Thyroid gland (tissue), 4 donors: ENCODE data around the gene PDE11A. TPM values are rescaled to one million over a fixed set of nuclear protein-coding genes. Genes with fewer than 3 reads are reported as not detected.

Experiments
- DNase-seq, 2 donors: peaks; one replicate each; pipeline ENCODE4 v3.0.0-alpha.2; 2019
- H3K27ac ChIP-seq, 3 donors: fragments of 200-600 bp; sonication (generic); 1 replicate in 2 of 3; 2 replicates in 1 of 3; pipeline ENCODE4 v1.5.1; 2016 to 2019; ENCODE audit warnings: mild to moderate bottlenecking in 1 of 3, moderate library complexity in 1 of 3
- H3K27me3 ChIP-seq: fragments of 200-600 bp; sonication (generic); one replicate; pipeline ENCODE4 v1.5.1; 2019
- H3K36me3 ChIP-seq, 2 donors: fragments of 200-600 bp; sonication (generic); one replicate each; pipeline ENCODE4 v1.5.1; 2016 to 2019
- H3K4me1 ChIP-seq, 2 donors: fragments of 200-600 bp; sonication (generic); one replicate each; pipeline ENCODE4 v1.5.1; 2017 to 2019
- H3K4me3 ChIP-seq, 3 donors: fragments of 200-600 bp; sonication (generic); replicated peaks in 1 of 3; 1 replicate in 2 of 3; 2 replicates in 1 of 3; pipeline ENCODE4 v1.5.1; 2016; ENCODE audit warnings: mild to moderate bottlenecking in 1 of 3
- H3K9me3 ChIP-seq: fragments of 200-600 bp; sonication (generic); one replicate; pipeline ENCODE4 v1.5.1; 2017
- POLR2A ChIP-seq, 2 donors: fragments of 450-650 bp; IDR thresholded peaks; one replicate each; pipeline ENCODE4 v1.6.1; 2017; ENCODE audit warnings: antibody characterized with exemption in 2 of 2, mild to moderate bottlenecking in 2 of 2, moderate library complexity in 1 of 2
- WGBS, 2 donors: methylation state at CpG; one replicate each; pipeline ENCODE4 v1.1.5; 2017; 5-methylcytosine and 5-hydroxymethylcytosine counted together
- intact Hi-C: fragments of 100-400 bp; cut with DNase I; formaldehyde crosslinking; loops from one replicate; pipeline ENCODE4 v1.15.1; 2023
- total RNA-seq, 4 donors: library from RNA; depleted of rRNA; stranded (reverse); fragments of >200 nt; gene quantifications; one replicate each; pipeline ENCODE4 v1.2.3, GENCODE V29; 2016
- TF ChIP-seq, protein P1 (sequence below), 6 experiments: fragments of 200-600 bp in 3 of 6; fragments of 450-650 bp in 3 of 6; sonication (generic) in 3 of 6; IDR thresholded peaks; one replicate each; pipeline ENCODE4 v1.5.1; 2016 to 2019; ENCODE audit warnings: antibody characterized with exemption in 6 of 6, mild to moderate bottlenecking in 2 of 6, inconsistent platforms in 1 of 6, moderate library complexity in 1 of 6

The PDE11A gene
- total RNA-seq, 4 donors from 2014 or later = 2.2 to 4.0 (median 3.0) TPM

DNA sequence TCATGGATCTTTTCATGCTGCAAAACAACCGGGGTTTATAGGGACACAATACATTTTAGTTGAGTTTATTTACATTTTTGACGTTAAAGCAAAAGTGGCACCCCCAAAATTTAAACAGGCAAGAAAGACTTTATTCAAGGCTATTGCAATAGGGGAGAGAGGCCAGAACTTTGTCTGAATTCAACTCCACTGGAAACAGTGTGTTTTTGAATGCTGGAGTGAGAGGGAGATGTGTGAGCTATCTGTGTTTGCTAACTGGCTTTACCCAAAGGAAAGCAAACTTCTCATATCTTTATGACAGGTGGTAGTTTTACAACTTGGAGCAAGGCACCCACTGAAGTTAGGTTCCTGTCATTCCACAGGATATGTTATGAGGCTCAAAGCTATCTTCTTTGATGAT is 472.6 kb downstream of the PDE11A start:
- 88 to 96% methylated on average over 2 of the region's 2 CpGs for WGBS, 2 donors
- no peaks in the 10 kb centered on the region for H3K27me3 ChIP-seq
- intact Hi-C loops = loop anchor here (10.0 kb wide), 1 partner anchor 265 kb away; no protein-coding TSS in a partner anchor
- H3K27ac ChIP-seq = no peak overlapping the region
- H3K4me3 ChIP-seq = no peak overlapping the region
- no peaks in the 10 kb centered on the region for H3K4me1 ChIP-seq
- TF ChIP-seq, protein P1, sequence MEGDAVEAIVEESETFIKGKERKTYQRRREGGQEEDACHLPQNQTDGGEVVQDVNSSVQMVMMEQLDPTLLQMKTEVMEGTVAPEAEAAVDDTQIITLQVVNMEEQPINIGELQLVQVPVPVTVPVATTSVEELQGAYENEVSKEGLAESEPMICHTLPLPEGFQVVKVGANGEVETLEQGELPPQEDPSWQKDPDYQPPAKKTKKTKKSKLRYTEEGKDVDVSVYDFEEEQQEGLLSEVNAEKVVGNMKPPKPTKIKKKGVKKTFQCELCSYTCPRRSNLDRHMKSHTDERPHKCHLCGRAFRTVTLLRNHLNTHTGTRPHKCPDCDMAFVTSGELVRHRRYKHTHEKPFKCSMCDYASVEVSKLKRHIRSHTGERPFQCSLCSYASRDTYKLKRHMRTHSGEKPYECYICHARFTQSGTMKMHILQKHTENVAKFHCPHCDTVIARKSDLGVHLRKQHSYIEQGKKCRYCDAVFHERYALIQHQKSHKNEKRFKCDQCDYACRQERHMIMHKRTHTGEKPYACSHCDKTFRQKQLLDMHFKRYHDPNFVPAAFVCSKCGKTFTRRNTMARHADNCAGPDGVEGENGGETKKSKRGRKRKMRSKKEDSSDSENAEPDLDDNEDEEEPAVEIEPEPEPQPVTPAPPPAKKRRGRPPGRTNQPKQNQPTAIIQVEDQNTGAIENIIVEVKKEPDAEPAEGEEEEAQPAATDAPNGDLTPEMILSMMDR (IDR thresholded peaks at IDR 0.05) = no peak
- no peak for TF ChIP-seq POLR2A (IDR thresholded peaks at IDR 0.05)
- H3K36me3 ChIP-seq = no peaks in the 10 kb centered on the region
- no peaks in the 10 kb centered on the region for H3K9me3 ChIP-seq
- DNase-seq = no peak

DNA sequence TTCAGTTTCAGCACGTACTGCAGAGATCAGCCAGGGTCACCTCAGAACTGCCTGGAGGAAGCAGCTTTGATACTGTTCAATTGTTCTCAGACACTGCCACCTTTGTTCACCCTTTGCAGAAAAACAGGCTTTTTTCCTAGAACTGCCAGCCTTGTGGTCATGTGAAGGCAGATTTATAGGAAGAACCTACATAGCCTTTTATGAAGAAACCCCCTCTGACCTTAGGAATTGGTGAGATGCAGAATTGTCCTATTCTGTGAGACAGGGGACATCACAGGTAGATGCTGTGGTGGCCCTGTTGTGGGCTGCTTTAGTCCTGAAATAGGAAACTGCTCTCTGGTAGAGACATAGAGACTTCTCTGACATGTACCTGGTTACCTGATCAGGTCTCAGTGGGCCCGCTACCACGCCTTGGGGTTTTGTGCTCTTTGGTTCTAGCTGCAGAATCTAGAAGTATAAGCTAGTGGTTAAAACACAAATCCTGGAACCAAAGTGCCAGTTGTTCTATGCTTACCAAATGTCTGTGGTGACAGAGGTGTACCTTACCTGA is 473.4 kb downstream of the PDE11A start:
- Histone ChIP-seq H3K9me3 (no peaks in the 10 kb centered on the region), H3K36me3 (no peaks in the 10 kb centered on the region), H3K4me3 (no peak overlapping the region), H3K27ac (no peak overlapping the region), H3K27me3 (no peaks in the 10 kb centered on the region), H3K4me1 (no peaks in the 10 kb centered on the region)
- TF ChIP-seq POLR2A (IDR thresholded peaks at IDR 0.05) = no peak
- TF ChIP-seq, protein P1 (IDR thresholded peaks at IDR 0.05) = no peak
- intact Hi-C loops = no loop called here
- WGBS, 2 donors = 76 to 80% methylated on average over 3 of the region's 3 CpGs
- DNase-seq = no peak

DNA sequence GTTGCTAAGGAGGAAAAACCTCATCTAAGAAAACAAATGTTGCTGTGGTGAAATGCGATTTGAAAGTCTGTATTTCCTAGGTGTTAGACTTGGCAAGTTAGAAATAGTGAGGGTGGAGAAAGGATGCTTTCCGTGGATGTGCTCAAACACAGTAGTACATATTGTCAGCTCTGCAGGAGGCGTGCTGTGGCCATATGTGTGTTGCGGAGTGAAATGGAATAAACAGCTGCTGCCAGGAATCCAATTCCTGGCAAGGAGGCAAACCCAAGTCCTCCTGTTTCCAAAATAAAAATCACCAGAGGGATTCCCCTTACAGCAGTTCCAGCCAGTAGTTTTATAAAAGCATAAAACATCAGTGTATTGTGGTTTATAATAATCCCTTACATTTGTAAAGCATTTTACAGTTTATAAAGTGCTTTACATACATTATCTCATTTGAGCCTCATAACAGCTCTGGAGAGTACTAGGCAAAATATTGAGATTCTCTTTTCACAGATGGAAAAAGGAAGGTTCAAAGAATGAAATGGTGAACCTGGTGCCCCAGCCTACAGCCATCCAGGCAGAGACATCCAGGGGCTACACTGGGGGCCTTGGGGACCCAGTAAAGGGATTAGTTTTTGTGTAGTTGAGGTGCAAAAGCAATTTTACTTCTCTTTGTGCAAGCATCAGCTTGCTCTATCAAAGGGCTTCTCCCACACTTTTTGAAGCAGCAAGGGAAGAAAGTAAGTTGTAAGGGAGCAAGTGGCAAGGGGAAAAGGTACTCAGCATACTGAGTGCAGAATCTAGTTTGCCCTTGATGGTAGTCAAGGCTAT is 474.0 kb downstream of the PDE11A start:
- 48 to 66% methylated on average over 4 of the region's 4 CpGs for WGBS, 2 donors

GRCh38 chr2:177597759-177598158 is 474.8 kb downstream of the PDE11A start:
- no peak for DNase-seq
- H3K27ac ChIP-seq = no peak overlapping the region
- H3K27me3 ChIP-seq = no peaks in the 10 kb centered on the region
- TF ChIP-seq, protein P1 (IDR thresholded peaks at IDR 0.05) = no peak
- no peak for TF ChIP-seq POLR2A (IDR thresholded peaks at IDR 0.05)
- H3K4me1 ChIP-seq = no peaks in the 10 kb centered on the region
- H3K4me3 ChIP-seq = no peak overlapping the region
- no peaks in the 10 kb centered on the region for H3K9me3 ChIP-seq
- WGBS, 2 donors = 62 to 71% methylated on average over 6 of the region's 6 CpGs
- no peaks in the 10 kb centered on the region for H3K36me3 ChIP-seq
- intact Hi-C loops = no loop called here

More for the DNA sequence above, 474.0 kb downstream of the PDE11A start:
- DNase-seq = no peak
- Histone ChIP-seq H3K36me3 (no peaks in the 10 kb centered on the region), H3K27me3 (no peaks in the 10 kb centered on the region), H3K27ac (no peak overlapping the region), H3K4me1 (no peaks in the 10 kb centered on the region), H3K9me3 (no peaks in the 10 kb centered on the region), H3K4me3 (no peak overlapping the region)
- TF ChIP-seq, protein P1 (IDR thresholded peaks at IDR 0.05) = no peak
- TF ChIP-seq POLR2A (IDR thresholded peaks at IDR 0.05) = no peak
- intact Hi-C loops = no loop called here

- Histone ChIP-seq H3K36me3 (no peaks in the 10 kb centered on the region), H3K27me3 (no peaks in the 10 kb centered on the region), H3K27ac (no peak overlapping the region), H3K9me3 (no peaks in the 10 kb centered on the region), H3K4me3 (no peak overlapping the region), H3K4me1 (no peaks in the 10 kb centered on the region)
- WGBS, 2 donors = 81 to 87% methylated on average over 1 of the region's 1 CpG
- intact Hi-C loops = no loop called here
- TF ChIP-seq POLR2A (IDR thresholded peaks at IDR 0.05) = no peak
- TF ChIP-seq, protein P1 (IDR thresholded peaks at IDR 0.05) = no peak
- DNase-seq = no peak
Observed at GRCh38 chr2:177596866-177597265, 475.7 kb downstream of the PDE11A start.
